Measurements from ENCODE around the gene SRMS.

Gene SRMS, protein sequence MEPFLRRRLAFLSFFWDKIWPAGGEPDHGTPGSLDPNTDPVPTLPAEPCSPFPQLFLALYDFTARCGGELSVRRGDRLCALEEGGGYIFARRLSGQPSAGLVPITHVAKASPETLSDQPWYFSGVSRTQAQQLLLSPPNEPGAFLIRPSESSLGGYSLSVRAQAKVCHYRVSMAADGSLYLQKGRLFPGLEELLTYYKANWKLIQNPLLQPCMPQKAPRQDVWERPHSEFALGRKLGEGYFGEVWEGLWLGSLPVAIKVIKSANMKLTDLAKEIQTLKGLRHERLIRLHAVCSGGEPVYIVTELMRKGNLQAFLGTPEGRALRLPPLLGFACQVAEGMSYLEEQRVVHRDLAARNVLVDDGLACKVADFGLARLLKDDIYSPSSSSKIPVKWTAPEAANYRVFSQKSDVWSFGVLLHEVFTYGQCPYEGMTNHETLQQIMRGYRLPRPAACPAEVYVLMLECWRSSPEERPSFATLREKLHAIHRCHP

DNA sequence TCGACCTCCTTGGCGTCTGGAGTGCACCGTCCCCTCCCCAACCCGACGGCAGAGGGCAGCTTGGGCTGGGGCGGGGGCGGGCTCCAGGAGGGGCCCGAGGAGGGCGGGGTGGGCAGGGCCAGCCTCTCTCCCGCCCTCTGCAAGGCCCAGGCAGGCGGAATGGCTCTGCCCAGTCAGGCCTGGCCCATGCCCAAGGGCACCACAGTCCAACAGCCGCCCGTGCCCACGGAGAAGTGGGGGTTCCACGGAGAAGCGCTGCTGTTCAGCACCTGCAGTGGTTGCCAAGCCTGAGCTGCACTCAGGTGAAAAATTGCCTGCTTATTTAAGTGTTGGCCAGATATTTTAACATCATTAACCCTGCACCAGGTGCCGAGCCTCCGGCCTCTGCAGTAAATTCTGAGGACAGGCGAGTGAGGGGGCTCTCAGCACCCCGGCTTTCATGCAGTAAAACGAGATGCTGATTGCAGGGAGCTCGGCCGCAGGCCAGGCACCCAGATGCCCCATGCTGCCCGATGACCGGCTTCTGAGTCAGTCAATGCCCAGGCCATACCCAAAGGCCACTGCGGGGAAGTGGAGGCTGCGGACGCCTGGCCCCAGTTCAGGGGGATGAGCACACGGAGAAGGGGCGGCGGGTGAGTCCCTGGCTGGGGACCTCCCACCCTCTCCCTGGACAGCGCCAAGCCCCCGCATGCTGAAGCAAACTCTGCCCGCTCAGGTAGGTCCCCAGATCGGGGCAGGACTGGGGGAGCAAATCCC lies at the start of gene SRMS:
SRMS (minus strand) TSS at position 25 of the 756 bp plus-strand sequence. CDS start 286 bp downstream, outside the sequence.
- no peaks in the 10 kb centered on the region for H3K27me3 Mint-ChIP-seq
- no peaks in the 10 kb centered on the region for H3K36me3 Mint-ChIP-seq
- H3K27ac Mint-ChIP-seq, result no peak within 1 kb of the TSS
- peaks cover 12% of the 10 kb centered on the region for H3K4me1 Mint-ChIP-seq (ENCODE audit: low read depth)
- H3K4me3 Mint-ChIP-seq, result no peak within 1 kb of the TSS
- H3K9me3 Mint-ChIP-seq (ENCODE audit: low read depth), result no peaks in the 10 kb centered on the region

DNA sequence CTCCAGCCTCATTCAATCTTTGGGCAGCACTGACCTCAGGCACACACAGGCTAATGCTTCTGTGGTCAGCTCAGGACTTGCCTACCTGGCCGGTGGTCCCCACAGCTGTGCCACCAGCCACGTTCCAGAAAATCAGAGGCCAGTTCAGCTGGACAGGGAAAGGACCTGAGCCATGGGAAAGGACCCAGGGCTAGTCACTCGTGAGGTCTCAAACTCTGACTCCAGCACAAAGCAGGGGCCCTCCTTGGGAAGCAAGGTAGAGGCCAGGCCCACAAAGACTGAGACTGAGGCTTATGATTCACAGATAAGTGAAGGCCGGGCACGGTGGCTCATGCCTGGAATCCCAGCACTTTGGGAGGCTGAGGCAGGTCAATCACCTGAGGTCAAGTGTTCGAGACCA lies 48.9 kb upstream of the SRMS start:
- Mint-ChIP-seq H3K4me1 (ENCODE audit: low read depth) (peaks cover 2% of the 10 kb centered on the region), H3K27ac (no peak overlapping the region), H3K9me3 (ENCODE audit: low read depth) (no peaks in the 10 kb centered on the region), H3K27me3 (no peaks in the 10 kb centered on the region), H3K4me3 (no peak overlapping the region), H3K36me3 (peaks cover 5% of the 10 kb centered on the region)

DNA sequence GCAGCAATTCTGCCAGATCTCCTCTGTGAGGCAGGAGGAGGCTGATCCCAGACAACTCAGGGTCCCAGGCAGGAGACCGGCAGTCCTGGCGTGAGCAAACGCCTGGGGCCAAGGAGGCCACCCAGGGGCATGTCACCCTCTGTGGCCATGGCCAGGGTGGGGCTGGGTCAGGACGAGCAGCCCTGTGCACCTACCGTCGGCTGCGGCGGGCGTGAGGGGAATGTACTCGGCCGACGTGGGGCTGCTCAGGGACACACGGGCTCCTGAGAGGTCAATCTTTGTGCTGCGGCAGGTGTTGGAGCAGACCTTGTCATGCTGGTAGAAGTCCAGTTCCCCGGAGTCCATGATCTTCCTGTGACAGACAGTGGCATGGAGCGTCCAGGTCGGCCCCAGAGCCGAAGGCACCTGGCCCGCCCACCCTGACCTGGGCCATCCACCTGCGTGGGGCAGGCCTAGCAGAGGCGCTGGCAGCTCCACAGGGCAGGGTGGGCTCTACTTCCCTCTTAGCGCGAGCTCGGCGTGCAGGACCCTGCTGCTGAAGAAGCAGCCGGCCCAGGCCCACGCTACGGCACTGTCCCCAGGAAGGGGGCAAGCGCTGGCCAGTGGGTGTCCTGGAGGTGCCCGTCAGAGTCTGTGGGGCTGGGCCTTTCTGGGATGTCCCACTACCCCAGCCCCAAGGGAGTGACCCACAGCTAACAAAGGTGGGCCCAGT lies 48.0 kb upstream of the SRMS start:
- peaks cover 5% of the 10 kb centered on the region for H3K36me3 Mint-ChIP-seq
- H3K27ac Mint-ChIP-seq, result no peak overlapping the region
- no peaks in the 10 kb centered on the region for H3K27me3 Mint-ChIP-seq
- H3K4me1 Mint-ChIP-seq (ENCODE audit: low read depth), result no peaks in the 10 kb centered on the region
- H3K4me3 Mint-ChIP-seq, result no peak overlapping the region
- H3K9me3 Mint-ChIP-seq (ENCODE audit: low read depth), result no peaks in the 10 kb centered on the region

DNA sequence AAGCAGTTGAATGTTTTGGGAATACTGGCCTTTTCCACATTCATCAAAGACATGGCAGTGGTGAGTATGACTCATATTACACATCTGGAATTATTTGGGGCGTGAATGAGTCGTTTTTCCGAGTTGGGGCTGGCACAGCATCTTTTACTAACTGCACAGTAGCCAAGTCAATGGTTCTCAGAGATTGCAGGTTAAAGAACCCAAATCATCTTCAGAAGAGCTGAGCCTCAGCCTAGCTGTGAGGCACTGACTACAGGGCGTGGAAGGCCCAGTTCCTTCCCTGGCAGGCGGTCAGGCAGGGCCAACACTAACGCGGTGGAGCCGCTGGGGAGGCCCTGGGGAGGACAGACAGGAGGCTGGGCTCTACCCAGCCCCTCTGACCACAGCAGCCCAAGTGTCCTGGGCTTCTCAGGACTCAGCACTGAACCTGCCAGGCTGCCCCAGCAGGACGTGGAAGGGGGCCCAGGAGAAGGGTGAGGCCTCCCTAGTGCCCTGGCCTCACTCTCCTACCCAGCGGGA lies 46.6 kb upstream of the SRMS start:
- Mint-ChIP-seq H3K9me3 (ENCODE audit: low read depth) (no peaks in the 10 kb centered on the region), H3K27me3 (no peaks in the 10 kb centered on the region), H3K4me1 (ENCODE audit: low read depth) (no peaks in the 10 kb centered on the region), H3K4me3 (no peak overlapping the region), H3K36me3 (peaks cover 7% of the 10 kb centered on the region), H3K27ac (no peak overlapping the region)

DNA sequence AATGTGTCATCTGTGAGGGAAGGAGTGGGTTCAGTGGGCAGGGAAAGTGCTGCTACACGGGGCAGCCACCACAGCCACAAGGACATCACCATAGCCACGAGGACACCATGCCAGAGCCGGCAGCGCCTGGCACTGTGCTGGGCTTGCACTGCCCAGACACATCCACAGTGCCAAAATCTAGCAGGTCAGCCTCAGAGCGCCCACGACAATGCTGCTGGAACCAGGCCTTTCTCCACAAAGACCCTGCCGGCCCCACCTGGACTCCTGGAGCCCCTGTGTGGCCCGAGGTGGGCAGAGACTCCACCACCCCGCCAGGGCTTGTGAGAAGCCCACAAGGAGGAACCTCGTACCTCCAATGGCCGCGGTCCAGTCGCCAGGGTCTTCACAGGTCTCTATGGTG lies 45.1 kb upstream of the SRMS start:
- no peaks in the 10 kb centered on the region for H3K27me3 Mint-ChIP-seq
- H3K4me1 Mint-ChIP-seq (ENCODE audit: low read depth), result peaks cover 9% of the 10 kb centered on the region
- H3K27ac Mint-ChIP-seq, result no peak overlapping the region
- H3K4me3 Mint-ChIP-seq, result no peak overlapping the region
- H3K36me3 Mint-ChIP-seq, result peaks cover 7% of the 10 kb centered on the region
- no peaks in the 10 kb centered on the region for H3K9me3 Mint-ChIP-seq (ENCODE audit: low read depth)

DNA sequence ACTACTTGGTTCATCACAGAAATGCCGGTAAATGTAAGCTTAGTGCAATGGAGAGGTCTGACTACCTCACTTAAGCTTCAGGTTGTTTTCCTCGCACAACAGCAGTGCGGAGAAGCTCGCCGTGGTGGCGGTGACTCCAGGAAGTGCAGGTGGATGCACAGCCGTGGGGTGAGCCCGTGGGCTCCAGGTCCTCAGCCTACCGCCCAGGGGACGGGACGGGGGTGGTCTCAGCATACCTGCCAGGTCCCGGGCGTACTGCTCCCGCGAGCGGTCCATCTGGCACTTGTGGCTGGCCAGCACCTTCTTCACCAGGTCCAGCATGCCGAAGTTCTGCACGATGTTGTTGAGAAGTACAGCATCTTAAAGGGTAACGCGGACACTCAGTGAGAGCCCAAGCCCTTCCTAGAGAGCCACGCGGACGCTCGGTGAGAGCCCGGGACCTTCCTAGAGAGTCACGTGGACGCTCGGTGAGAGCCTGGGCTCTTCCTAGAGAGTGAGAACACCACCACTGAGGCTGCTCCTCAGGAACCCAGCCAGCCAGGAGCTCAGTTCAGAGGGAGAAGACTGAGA lies 44.3 kb upstream of the SRMS start:
- no peaks in the 10 kb centered on the region for H3K9me3 Mint-ChIP-seq (ENCODE audit: low read depth)
- H3K27ac Mint-ChIP-seq, result no peak overlapping the region
- peaks cover 15% of the 10 kb centered on the region for H3K4me1 Mint-ChIP-seq (ENCODE audit: low read depth)
- H3K36me3 Mint-ChIP-seq, result peaks cover 7% of the 10 kb centered on the region
- H3K27me3 Mint-ChIP-seq, result no peaks in the 10 kb centered on the region
- H3K4me3 Mint-ChIP-seq, result no peak overlapping the region

DNA sequence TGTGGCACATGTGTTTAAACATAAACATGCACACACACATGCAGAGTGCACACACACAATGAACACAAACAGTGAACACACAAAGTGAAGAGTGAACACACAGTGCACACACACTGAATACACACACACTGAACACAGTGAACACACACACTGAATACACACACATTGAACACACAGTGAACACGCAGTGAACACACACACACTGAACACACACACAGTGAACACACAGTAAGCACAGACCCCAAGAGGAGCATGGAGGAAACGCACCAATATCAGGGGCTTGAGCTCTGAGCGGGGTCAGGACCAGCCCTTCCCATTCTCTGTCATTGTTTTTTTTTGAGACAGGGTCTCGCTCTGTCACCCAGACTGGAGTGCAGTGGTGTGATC lies 43.6 kb upstream of the SRMS start:
- H3K27ac Mint-ChIP-seq, result no peak overlapping the region

DNA sequence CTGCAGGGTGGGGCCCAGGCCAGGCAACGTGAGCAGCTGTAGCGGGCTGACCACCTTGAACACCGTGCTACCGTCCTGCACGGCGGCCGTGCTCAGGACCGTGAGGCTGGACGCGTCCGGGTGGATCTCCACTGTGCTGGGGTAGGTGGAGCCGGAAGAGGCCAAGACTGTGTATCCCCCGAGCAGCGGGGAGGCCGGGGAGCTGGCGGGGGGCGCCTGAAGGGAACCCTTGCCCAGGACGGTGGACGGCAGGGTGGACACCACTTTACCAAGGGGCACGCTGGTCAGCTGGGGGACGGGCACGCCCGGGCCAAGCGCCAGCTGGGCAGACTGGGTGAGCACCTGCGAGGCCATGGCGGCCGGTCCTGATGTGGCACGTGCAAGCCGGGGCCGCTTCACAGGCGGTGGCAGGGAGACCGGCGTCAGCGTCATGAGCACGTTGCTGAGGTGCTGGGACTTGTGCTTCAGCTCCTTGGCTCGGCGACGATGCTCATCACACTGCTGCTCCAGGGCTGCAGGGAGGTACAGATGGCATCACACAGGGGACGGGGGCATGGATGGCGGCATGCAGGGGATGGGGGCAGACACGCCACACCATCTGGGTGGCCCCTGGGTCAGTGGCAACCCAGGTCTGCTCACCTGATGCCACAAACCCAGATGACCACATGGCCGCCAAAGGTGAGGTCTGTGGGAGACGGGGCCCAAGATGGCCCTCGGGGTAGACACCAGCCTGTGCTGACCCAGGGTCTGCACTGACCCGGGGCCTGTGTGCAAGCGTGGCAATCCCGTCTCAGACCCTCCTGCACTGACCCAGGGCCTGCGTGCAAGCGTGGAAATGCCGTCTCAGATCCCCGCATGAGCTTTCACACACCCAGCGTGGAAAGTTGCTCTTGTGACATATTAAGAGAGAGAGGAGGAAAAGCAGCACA lies 42.9 kb upstream of the SRMS start:
- Mint-ChIP-seq H3K36me3 (peaks cover 7% of the 10 kb centered on the region), H3K4me3 (no peak overlapping the region), H3K27me3 (no peaks in the 10 kb centered on the region), H3K27ac (no peak overlapping the region), H3K4me1 (ENCODE audit: low read depth) (peaks cover 19% of the 10 kb centered on the region), H3K9me3 (ENCODE audit: low read depth) (no peaks in the 10 kb centered on the region)

More for the DNA sequence above, 43.6 kb upstream of the SRMS start:
- Mint-ChIP-seq H3K4me1 (ENCODE audit: low read depth) (peaks cover 15% of the 10 kb centered on the region), H3K27me3 (no peaks in the 10 kb centered on the region), H3K4me3 (no peak overlapping the region), H3K9me3 (ENCODE audit: low read depth) (no peaks in the 10 kb centered on the region), H3K36me3 (peaks cover 7% of the 10 kb centered on the region)

DNA sequence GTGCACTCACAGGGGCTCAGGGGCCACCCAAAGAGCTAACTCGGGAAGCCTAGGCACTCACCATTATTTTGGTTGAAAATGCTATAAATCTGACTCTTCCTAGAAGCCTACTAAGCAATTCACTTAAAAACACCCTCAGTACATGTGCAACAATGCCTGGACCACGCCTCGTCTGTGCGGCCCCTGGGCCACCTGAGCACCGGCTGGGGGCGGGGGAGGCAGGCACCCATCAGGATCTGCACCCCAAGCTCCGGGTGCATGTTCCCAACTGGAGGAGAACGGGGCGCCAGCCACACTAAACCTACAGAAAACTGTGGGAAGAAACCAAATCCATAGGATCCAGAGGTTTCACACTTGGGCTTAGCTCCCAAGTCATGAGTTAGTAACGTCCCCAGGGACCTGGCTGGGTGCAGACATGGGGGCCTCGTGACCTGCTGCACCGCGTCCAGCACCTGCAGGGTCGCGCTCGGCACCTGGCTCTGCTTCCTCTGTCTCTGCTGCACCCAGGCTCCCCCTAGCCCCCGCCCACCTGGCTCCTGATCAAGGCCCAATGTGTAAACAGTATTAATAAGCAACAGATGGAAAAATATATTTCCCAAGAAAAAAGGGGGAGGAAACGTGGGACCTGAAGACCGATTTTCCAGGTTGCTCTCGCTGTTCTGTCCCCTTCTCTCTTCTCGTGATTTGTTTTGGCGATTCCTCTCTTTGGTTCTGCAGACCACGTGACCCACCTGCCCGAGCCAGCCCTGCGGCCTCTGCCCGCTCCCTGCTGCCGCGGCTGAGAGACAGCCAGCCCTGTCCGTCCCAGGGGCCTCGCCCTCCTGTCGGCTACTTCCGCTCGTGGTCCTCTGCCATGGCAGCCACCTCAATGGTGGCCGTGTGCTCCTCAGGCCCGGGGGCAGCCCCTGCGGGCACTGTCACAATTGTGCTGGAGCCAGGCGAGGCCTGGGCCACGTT lies 42.0 kb upstream of the SRMS start:
- no peaks in the 10 kb centered on the region for H3K27me3 Mint-ChIP-seq
- H3K9me3 Mint-ChIP-seq (ENCODE audit: low read depth), result no peaks in the 10 kb centered on the region
- H3K36me3 Mint-ChIP-seq, result peaks cover 7% of the 10 kb centered on the region
- H3K4me3 Mint-ChIP-seq, result no peak overlapping the region
- peaks cover 19% of the 10 kb centered on the region for H3K4me1 Mint-ChIP-seq (ENCODE audit: low read depth)
- H3K27ac Mint-ChIP-seq, result no peak overlapping the region

DNA sequence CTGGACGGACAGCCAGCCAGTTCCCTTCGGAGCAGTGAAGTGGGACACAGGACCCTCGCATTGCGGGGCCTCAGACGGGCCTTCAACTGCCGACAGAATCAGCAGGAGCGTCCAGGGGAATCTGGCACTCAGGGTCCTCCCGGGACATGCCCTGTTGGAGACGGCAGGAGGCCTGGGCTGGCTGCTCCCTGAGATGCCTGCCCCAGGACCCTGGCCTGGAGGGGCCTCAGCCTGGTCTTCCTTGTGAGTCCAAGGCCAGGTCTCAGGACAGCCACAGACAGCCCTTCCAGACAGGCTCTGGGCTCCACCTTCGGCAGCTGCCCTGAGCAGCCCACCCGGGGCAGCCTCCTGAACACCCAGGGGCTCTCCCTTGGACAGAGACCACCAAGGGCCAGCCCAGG lies 41.1 kb upstream of the SRMS start:
- Mint-ChIP-seq H3K4me1 (ENCODE audit: low read depth) (peaks cover 19% of the 10 kb centered on the region), H3K27ac (no peak overlapping the region), H3K36me3 (peaks cover 7% of the 10 kb centered on the region), H3K4me3 (no peak overlapping the region), H3K9me3 (ENCODE audit: low read depth) (no peaks in the 10 kb centered on the region), H3K27me3 (no peaks in the 10 kb centered on the region)

DNA sequence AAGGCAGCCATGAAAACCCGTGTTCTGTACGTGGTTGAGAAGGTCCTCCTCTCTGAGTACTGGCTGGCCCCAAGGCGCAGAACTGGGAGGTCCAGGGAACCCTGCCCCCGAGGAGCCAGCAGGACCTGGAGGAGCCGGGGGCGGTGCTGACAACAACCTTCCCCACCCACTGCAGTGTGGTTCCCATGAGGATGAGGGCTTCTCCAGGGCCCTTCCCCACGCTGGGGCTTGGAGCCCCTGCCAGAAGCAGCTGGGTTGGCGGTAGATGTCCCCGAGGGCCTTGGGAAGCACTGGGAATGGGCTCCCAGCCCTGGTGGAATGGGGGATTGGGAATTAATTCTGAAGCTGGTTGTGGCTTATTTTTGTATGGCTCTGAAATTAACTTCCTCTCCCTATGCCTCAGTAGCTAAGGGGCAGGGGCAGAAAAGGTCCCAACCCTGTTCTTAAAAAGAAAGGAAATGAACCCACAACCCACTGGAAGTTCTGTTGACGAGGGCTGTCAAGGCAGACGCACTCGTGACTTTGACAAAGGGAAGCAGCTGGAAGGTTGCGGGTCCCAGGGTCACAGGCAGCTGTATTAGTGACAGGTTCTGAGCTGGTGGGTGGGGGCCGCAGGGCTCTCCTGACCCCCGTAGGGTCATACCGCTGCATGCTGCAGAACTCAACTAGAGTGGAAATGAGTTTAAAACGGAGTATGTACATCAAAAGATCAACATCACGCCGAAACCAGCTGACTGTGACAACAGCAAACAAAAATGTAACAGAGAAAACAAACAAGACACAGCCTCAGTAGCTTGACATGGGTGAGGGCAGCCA lies 40.4 kb upstream of the SRMS start:
- H3K27ac Mint-ChIP-seq, result no peak overlapping the region
- H3K36me3 Mint-ChIP-seq, result peaks cover 2% of the 10 kb centered on the region
- H3K9me3 Mint-ChIP-seq (ENCODE audit: low read depth), result no peaks in the 10 kb centered on the region
- no peaks in the 10 kb centered on the region for H3K27me3 Mint-ChIP-seq
- H3K4me1 Mint-ChIP-seq (ENCODE audit: low read depth), result peaks cover 19% of the 10 kb centered on the region
- no peak overlapping the region for H3K4me3 Mint-ChIP-seq

DNA sequence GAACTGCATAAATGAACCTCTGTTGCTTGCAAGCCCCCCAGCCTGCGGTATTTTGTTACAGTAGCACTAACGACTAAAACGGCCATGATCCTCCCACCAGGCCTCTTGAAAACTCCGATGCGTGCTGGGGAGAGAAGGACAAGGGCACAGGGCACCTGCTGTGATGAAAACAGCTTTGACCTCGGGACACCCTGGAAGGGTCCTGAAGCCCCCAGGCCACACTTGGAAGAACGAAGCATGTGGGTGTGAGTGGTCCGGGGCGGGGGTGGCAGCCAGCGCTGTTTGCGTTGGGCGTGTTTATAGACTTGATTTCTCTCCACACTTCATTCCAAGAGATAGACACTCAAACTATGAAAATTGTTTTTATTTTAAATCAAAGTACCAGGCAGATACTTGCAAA lies 39.7 kb upstream of the SRMS start:
- Mint-ChIP-seq H3K27me3 (no peaks in the 10 kb centered on the region), H3K4me3 (no peak overlapping the region), H3K27ac (no peak overlapping the region), H3K36me3 (peaks cover 2% of the 10 kb centered on the region), H3K4me1 (ENCODE audit: low read depth) (peaks cover 19% of the 10 kb centered on the region), H3K9me3 (ENCODE audit: low read depth) (no peaks in the 10 kb centered on the region)

All from activated naive CD8-positive, alpha-beta T cell (primary cell).